A673 (cell line): ENCODE results near the gene CTXN2. TPM values are rescaled to one million over a fixed set of nuclear protein-coding genes. Genes with fewer than 3 reads are reported as not detected.

Source experiments
- BruUV-seq: library from RNA; stranded (reverse); fragments of 400-500 nt; replicated peaks from 2 replicates; lab custom pipeline; 2021; lab: Mats Ljungman, UMichigan
- CTCF ChIA-PET: fragments of 300-600 bp; sonication (Branson Sonifier 250); formaldehyde crosslinking; loops from one replicate; lab custom pipeline; 2022; ENCODE audit warnings: antibody characterized with exemption; lab: Charles Lee
- POLR2A ChIA-PET: fragments of 300-600 bp; sonication (Branson Sonifier 250); formaldehyde crosslinking; loops from one replicate; lab custom pipeline; 2022; ENCODE audit warnings: antibody characterized with exemption; ENCODE audit not compliant: low non-redundant PET; lab: Charles Lee
- DNase-seq: peaks from one replicate; pipeline ENCODE4 v3.0.0-alpha.2; 2015; ENCODE audit warnings: low spot score
- H3K27ac ChIP-seq: fragments of 200-600 bp; sonication (generic); 2 replicates; pipeline ENCODE4 v1.5.1; 2016; ENCODE audit warnings: mixed run types, low read depth, mild to moderate bottlenecking, mixed read lengths, antibody characterized with exemption, low read length; ENCODE audit not compliant: poor library complexity, severe bottlenecking
- H3K27me3 ChIP-seq: fragments of 200-600 bp; sonication (generic); replicated peaks from 2 replicates; pipeline ENCODE4 v1.6.1; 2017; ENCODE audit warnings: mixed run types, low read depth, mild to moderate bottlenecking, mixed read lengths, antibody characterized with exemption, low read length; ENCODE audit not compliant: insufficient read depth, poor library complexity
- H3K36me3 ChIP-seq: fragments of 200-600 bp; sonication (generic); 2 replicates; pipeline ENCODE4 v1.6.1; 2016; ENCODE audit warnings: mixed run types, mild to moderate bottlenecking, mixed read lengths, antibody characterized with exemption, low read length; ENCODE audit not compliant: insufficient read depth, poor library complexity, severe bottlenecking
- H3K4me1 ChIP-seq: fragments of 200-600 bp; sonication (generic); 2 replicates; pipeline ENCODE4 v1.6.1; 2017; ENCODE audit warnings: mixed run types, mild to moderate bottlenecking, mixed read lengths, antibody characterized with exemption, low read length; ENCODE audit not compliant: insufficient read depth, poor library complexity, severe bottlenecking
- H3K4me3 ChIP-seq: fragments of 200-600 bp; sonication (generic); 2 replicates; pipeline ENCODE4 v1.5.1; 2016; ENCODE audit warnings: low read depth, mixed run types, mild to moderate bottlenecking, mixed read lengths, low read length; ENCODE audit not compliant: poor library complexity, severe bottlenecking
- H3K9me3 ChIP-seq: fragments of 200-600 bp; sonication (generic); 2 replicates; pipeline ENCODE4 v1.6.1; 2016; ENCODE audit warnings: mixed run types, low read depth, mild to moderate bottlenecking, mixed read lengths, antibody characterized with exemption, low read length; ENCODE audit not compliant: poor library complexity, severe bottlenecking
- EZH2 ChIP-seq: fragments of 200-600 bp; sonication (generic); IDR thresholded peaks from 2 replicates; pipeline ENCODE4 v1.6.1; 2017; ENCODE audit warnings: borderline replicate concordance, low read depth, mild to moderate bottlenecking, mixed read lengths, antibody characterized with exemption, low read length; ENCODE audit not compliant: poor library complexity, severe bottlenecking
- intact Hi-C: fragments of 100-400 bp; cut with micrococcal nuclease; formaldehyde crosslinking; loops from one replicate; pipeline ENCODE4 v1.10.0; 2022; ENCODE audit not compliant: unreplicated experiment
- total RNA-seq: library from RNA; stranded (reverse); gene quantifications from 2 replicates; pipeline ENCODE4 v1.2.3, GENCODE V29; 2021
- TF ChIP-seq, protein P1 (sequence below): fragments of 300-800, 200-600 bp; sonication (generic); conservative IDR thresholded peaks from 2 replicates; pipeline ENCODE4 v1.5.1; 2017; ENCODE audit warnings: low read depth, mild to moderate bottlenecking, antibody characterized with exemption, low read length, moderate library complexity, mixed read lengths

The CTXN2 gene
- total RNA-seq, 1 experiment from 2014 or later, result not detected

DNA sequence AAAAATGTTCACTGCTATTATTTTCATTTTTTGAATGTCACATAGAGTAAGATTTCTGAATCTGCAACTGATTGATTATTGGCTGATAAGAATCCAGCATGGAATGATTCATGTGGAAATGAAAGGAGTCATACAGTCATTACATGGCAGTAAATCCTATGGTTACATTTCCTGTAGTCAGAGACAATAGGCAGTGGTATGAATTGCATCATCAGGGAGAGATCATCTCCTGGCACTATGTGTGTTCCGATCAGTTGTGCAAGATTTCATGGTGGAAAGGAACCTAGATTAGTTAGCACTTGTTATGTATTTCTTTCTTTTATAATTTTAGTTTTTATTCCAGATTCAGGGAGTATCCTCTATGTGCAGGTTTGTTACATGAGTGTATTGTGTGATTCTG, 53.5 kb downstream of the CTXN2 start:
- H3K4me3 ChIP-seq, result no peak overlapping the region
- no peak overlapping the region for H3K27ac ChIP-seq
- POLR2A ChIA-PET, result no interaction called here
- TF ChIP-seq, protein P1, sequence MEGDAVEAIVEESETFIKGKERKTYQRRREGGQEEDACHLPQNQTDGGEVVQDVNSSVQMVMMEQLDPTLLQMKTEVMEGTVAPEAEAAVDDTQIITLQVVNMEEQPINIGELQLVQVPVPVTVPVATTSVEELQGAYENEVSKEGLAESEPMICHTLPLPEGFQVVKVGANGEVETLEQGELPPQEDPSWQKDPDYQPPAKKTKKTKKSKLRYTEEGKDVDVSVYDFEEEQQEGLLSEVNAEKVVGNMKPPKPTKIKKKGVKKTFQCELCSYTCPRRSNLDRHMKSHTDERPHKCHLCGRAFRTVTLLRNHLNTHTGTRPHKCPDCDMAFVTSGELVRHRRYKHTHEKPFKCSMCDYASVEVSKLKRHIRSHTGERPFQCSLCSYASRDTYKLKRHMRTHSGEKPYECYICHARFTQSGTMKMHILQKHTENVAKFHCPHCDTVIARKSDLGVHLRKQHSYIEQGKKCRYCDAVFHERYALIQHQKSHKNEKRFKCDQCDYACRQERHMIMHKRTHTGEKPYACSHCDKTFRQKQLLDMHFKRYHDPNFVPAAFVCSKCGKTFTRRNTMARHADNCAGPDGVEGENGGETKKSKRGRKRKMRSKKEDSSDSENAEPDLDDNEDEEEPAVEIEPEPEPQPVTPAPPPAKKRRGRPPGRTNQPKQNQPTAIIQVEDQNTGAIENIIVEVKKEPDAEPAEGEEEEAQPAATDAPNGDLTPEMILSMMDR, result no peak
- no peak for TF ChIP-seq EZH2
- BruUV-seq, result no TSS peak
- no peaks in the 10 kb centered on the region for H3K27me3 ChIP-seq
- CTCF ChIA-PET, result no interaction called here
- intact Hi-C loops, result no loop called here
- H3K9me3 ChIP-seq, result no peaks in the 10 kb centered on the region
- no peaks in the 10 kb centered on the region for H3K36me3 ChIP-seq
- H3K4me1 ChIP-seq, result no peaks in the 10 kb centered on the region
- DNase-seq, result peak; percentile 75

- H3K9me3 ChIP-seq, result no peaks in the 10 kb centered on the region
- BruUV-seq, result no TSS peak
- TF ChIP-seq EZH2, result no peak
- TF ChIP-seq, protein P1, result no peak
- H3K4me3 ChIP-seq, result no peak overlapping the region
- DNase-seq, result no peak
- H3K27ac ChIP-seq, result no peak overlapping the region
- intact Hi-C loops, result no loop called here
- POLR2A ChIA-PET, result no interaction called here
- H3K4me1 ChIP-seq, result no peaks in the 10 kb centered on the region
- H3K27me3 ChIP-seq, result no peaks in the 10 kb centered on the region
- H3K36me3 ChIP-seq, result no peaks in the 10 kb centered on the region
- CTCF ChIA-PET, result no interaction called here
Measured at GRCh38 chr15:48248414-48248813, 56.9 kb downstream of the CTXN2 start.

GRCh38 chr15:48250640-48251076, 59.2 kb downstream of the CTXN2 start:
- Histone ChIP-seq H3K36me3 (no peaks in the 10 kb centered on the region), H3K9me3 (no peaks in the 10 kb centered on the region), H3K27ac (no peak overlapping the region), H3K4me3 (no peak overlapping the region), H3K27me3 (no peaks in the 10 kb centered on the region), H3K4me1 (no peaks in the 10 kb centered on the region)
- BruUV-seq, result no TSS peak
- POLR2A ChIA-PET, result no interaction called here
- CTCF ChIA-PET, result no interaction called here
- DNase-seq, result peak; percentile 87
- TF ChIP-seq, protein P1, result peak; percentile 76
- TF ChIP-seq EZH2, result no peak
- intact Hi-C loops, result loop anchor here (1.0 to 10.0 kb wide), 3 partner anchors 137 to 1056 kb away; no protein-coding TSS in a partner anchor
